IPS-11a (cell line): ENCODE measurements around the gene SLC5A2.
"Not testable (repeated sequence)": the region's sequence is repeated elsewhere in the genome, so short reads cannot be mapped to it uniquely, and the experiment has no call there.

Source experiments
- H3K4me3 ChIP-seq: one replicate; pipeline ENCODE4 v1.5.1; 2013; ENCODE audit warnings: low read depth, low read length, control low read depth

Gene SLC5A2

GRCh38 chr16:31491778-31492418 is 9.0 kb downstream of the SLC5A2 start:
- no peak overlapping the region for H3K4me3 ChIP-seq

GRCh38 chr16:31493506-31494125 is 10.7 kb downstream of the SLC5A2 start:
- no peak overlapping the region for H3K4me3 ChIP-seq

GRCh38 chr16:31496670-31497069 is 13.7 kb downstream of the SLC5A2 start:
- no peak overlapping the region for H3K4me3 ChIP-seq

- no peak overlapping the region for H3K4me3 ChIP-seq
Observed at GRCh38 chr16:31498493-31498892, 15.6 kb downstream of the SLC5A2 start.

- no peak overlapping the region for H3K4me3 ChIP-seq
Observed at GRCh38 chr16:31499928-31500327, 17.0 kb downstream of the SLC5A2 start.

GRCh38 chr16:31501226-31501965 is 18.5 kb downstream of the SLC5A2 start:
- H3K4me3 ChIP-seq, result no peak overlapping the region

GRCh38 chr16:31501966-31502348 is 19.0 kb downstream of the SLC5A2 start:
- no peak overlapping the region for H3K4me3 ChIP-seq

- no peak overlapping the region for H3K4me3 ChIP-seq
Observed at GRCh38 chr16:31502981-31503380, 20.1 kb downstream of the SLC5A2 start.

GRCh38 chr16:31503555-31503954 is 20.6 kb downstream of the SLC5A2 start:
- not testable (repeated sequence) for H3K4me3 ChIP-seq

- no peak overlapping the region for H3K4me3 ChIP-seq
Observed at GRCh38 chr16:31504159-31504558, 21.2 kb downstream of the SLC5A2 start.

- H3K4me3 ChIP-seq, result no peak overlapping the region
Observed at GRCh38 chr16:31505483-31505882, 22.6 kb downstream of the SLC5A2 start.

- peak overlapping the region; percentile 77 for H3K4me3 ChIP-seq
Observed at GRCh38 chr16:31507617-31507928, 24.6 kb downstream of the SLC5A2 start.

GRCh38 chr16:31507929-31508705 is 25.2 kb downstream of the SLC5A2 start, which contains the start of gene RUSF1:
TSS of gene RUSF1 (minus strand) at chr16:31508391. CDS start at chr16:31508373, 18 bp downstream.
- peak within 1 kb of the TSS; percentile 77 for H3K4me3 ChIP-seq

GRCh38 chr16:31508706-31509195 is 25.8 kb downstream of the SLC5A2 start:
- peak overlapping the region; percentile 77 for H3K4me3 ChIP-seq

- no peak overlapping the region for H3K4me3 ChIP-seq
Observed at GRCh38 chr16:31513126-31513525, 30.2 kb downstream of the SLC5A2 start.

GRCh38 chr16:31513884-31514283 is 31.0 kb downstream of the SLC5A2 start:
- no peak overlapping the region for H3K4me3 ChIP-seq

- H3K4me3 ChIP-seq, result no peak overlapping the region
Observed at GRCh38 chr16:31517800-31518402, 35.0 kb downstream of the SLC5A2 start.

- no peak overlapping the region for H3K4me3 ChIP-seq
Observed at GRCh38 chr16:31519759-31520431, 37.0 kb downstream of the SLC5A2 start.

GRCh38 chr16:31521368-31521767 is 38.4 kb downstream of the SLC5A2 start:
- no peak overlapping the region for H3K4me3 ChIP-seq

- H3K4me3 ChIP-seq, result no peak overlapping the region
Observed at GRCh38 chr16:31522071-31522470, 39.1 kb downstream of the SLC5A2 start.
